CD4-positive, CD25-positive, alpha-beta regulatory T cell (primary cell): ENCODE measurements around the gene HAPLN3. TPM values are rescaled to one million over a fixed set of nuclear protein-coding genes. Genes with fewer than 3 reads are reported as not detected.

ENCODE experiments used
- ATAC-seq, 2 donors: fragments of 150-1000 bp; cut with Tn5 transposase; one replicate each; pipeline ENCODE4 v1.10.0; 2021; ENCODE audit warnings: low read depth in 2 of 2, moderate number of reproducible peaks in 2 of 2, moderate library complexity in 1 of 2
- DNase-seq, 3 donors: peaks; one replicate each; pipeline versions ENCODE4 v3.0.0 to v3.0.0-alpha.2; 2012 to 2022; ENCODE audit warnings: mixed read lengths in 1 of 3
- H3K27ac ChIP-seq: one replicate; pipeline ENCODE4 v1.7.0; 2013; ENCODE audit warnings: mild to moderate bottlenecking, low read length; ENCODE audit not compliant: insufficient read depth, poor library complexity, severe bottlenecking
- H3K27me3 ChIP-seq: one replicate; pipeline ENCODE4 v1.7.0; 2013; ENCODE audit warnings: low read length; ENCODE audit not compliant: control insufficient read depth, insufficient read depth
- H3K36me3 ChIP-seq: one replicate; pipeline ENCODE4 v1.7.0; 2013; ENCODE audit warnings: mild to moderate bottlenecking, low read length, moderate library complexity; ENCODE audit not compliant: control insufficient read depth, insufficient read depth
- H3K4me1 ChIP-seq: 2 replicates; pipeline ENCODE4 v1.7.0; 2013; ENCODE audit warnings: mild to moderate bottlenecking, low read length; ENCODE audit not compliant: insufficient read depth, control insufficient read depth, poor library complexity, severe bottlenecking
- H3K4me3 ChIP-seq: one replicate; pipeline ENCODE4 v1.7.0; 2013; ENCODE audit warnings: low read depth, mild to moderate bottlenecking, low read length, moderate library complexity
- H3K9me3 ChIP-seq, 2 experiments: 1 replicate in 1 of 2; 2 replicates in 1 of 2; pipeline ENCODE4 v1.7.0; 2013; ENCODE audit warnings: low read length in 2 of 2, mild to moderate bottlenecking in 1 of 2, moderate library complexity in 1 of 2; ENCODE audit not compliant: control insufficient read depth in 2 of 2
- H3K27ac Mint-ChIP-seq, 3 donors: one replicate each; pipeline ENCODE4 v1.8.0; 2020 to 2022; ENCODE audit warnings: mild to moderate bottlenecking in 3 of 3, mixed read lengths in 3 of 3, moderate library complexity in 2 of 3
- H3K27me3 Mint-ChIP-seq: one replicate; pipeline ENCODE4 v1.8.0; 2022; ENCODE audit warnings: mild to moderate bottlenecking, mixed read lengths
- H3K36me3 Mint-ChIP-seq: one replicate; pipeline ENCODE4 v1.8.0; 2020; ENCODE audit warnings: mixed read lengths
- H3K4me1 Mint-ChIP-seq, 4 donors: one replicate each; pipeline ENCODE4 v1.8.0; 2020 to 2022; ENCODE audit warnings: mixed read lengths in 4 of 4, mild to moderate bottlenecking in 1 of 4
- H3K4me3 Mint-ChIP-seq, 4 donors: one replicate each; pipeline ENCODE4 v1.8.0; 2020 to 2022; ENCODE audit warnings: mild to moderate bottlenecking in 4 of 4, mixed read lengths in 4 of 4, moderate library complexity in 3 of 4
- H3K9me3 Mint-ChIP-seq, 7 donors: one replicate each; pipeline ENCODE4 v1.8.0; 2020 to 2022; ENCODE audit warnings: mixed read lengths in 7 of 7, mild to moderate bottlenecking in 3 of 7, moderate library complexity in 2 of 7
- polyA plus RNA-seq, 4 donors: library from polyadenylated mRNA; unstranded; fragments of 300-500 nt; fragmentation: Illumina TruSeq; gene quantifications; one replicate each; pipeline ENCODE4 v1.2.3, GENCODE V29; 2021
- total RNA-seq: library from RNA; stranded (reverse); gene quantifications from one replicate; pipeline ENCODE4 v1.2.3, GENCODE V29; 2022

The HAPLN3 gene
- total and polyA plus RNA-seq, 5 donors from 2014 or later: 76.8 to 251 (median 95.5) TPM

GRCh38 chr15:88888719-88889118 lies 6.6 kb downstream of the HAPLN3 start:
- Mint-ChIP-seq H3K27me3 (no peaks in the 10 kb centered on the region), H3K4me3 (peak overlapping the region in 1 of 4 donors; percentile 22), H3K4me1 (peaks cover 0 to 60% (median 17%) of the 10 kb centered on the region in 4 donors), H3K9me3 (no peaks in the 10 kb centered on the region), H3K36me3 (peaks cover 23% of the 10 kb centered on the region), H3K27ac (no peak overlapping the region)
- Histone ChIP-seq H3K27me3 (no peaks in the 10 kb centered on the region), H3K36me3 (peaks cover 53% of the 10 kb centered on the region), H3K27ac (no peak overlapping the region), H3K4me1 (peaks cover 16% of the 10 kb centered on the region), H3K4me3 (no peak overlapping the region), H3K9me3 (no peaks in the 10 kb centered on the region)
- no peak for ATAC-seq
- DNase-seq: no peak

GRCh38 chr15:88887068-88887580 lies 8.2 kb downstream of the HAPLN3 start:
- peak overlapping the region in 1 of 3 donors; percentile 51 for H3K27ac Mint-ChIP-seq
- H3K27me3 ChIP-seq: no peaks in the 10 kb centered on the region
- peaks cover 10% of the 10 kb centered on the region for H3K4me1 ChIP-seq
- H3K27me3 Mint-ChIP-seq: no peaks in the 10 kb centered on the region
- H3K9me3 ChIP-seq: no peaks in the 10 kb centered on the region
- H3K4me3 ChIP-seq: no peak overlapping the region
- peaks cover 0 to 57% (median 22%) of the 10 kb centered on the region in 4 donors for H3K4me1 Mint-ChIP-seq
- H3K27ac ChIP-seq: no peak overlapping the region
- no peaks in the 10 kb centered on the region for H3K9me3 Mint-ChIP-seq
- H3K36me3 Mint-ChIP-seq: peaks cover 36% of the 10 kb centered on the region
- peaks cover 62% of the 10 kb centered on the region for H3K36me3 ChIP-seq
- H3K4me3 Mint-ChIP-seq: peak overlapping the region in 1 of 4 donors; percentile 58
- no peak for ATAC-seq
- DNase-seq: no peak

GRCh38 chr15:88882785-88883184 lies 12.6 kb downstream of the HAPLN3 start:
- Histone ChIP-seq H3K9me3 (no peaks in the 10 kb centered on the region), H3K4me3 (no peak overlapping the region), H3K36me3 (peaks cover 85% of the 10 kb centered on the region), H3K27ac (no peak overlapping the region), H3K4me1 (no peaks in the 10 kb centered on the region), H3K27me3 (no peaks in the 10 kb centered on the region)
- Mint-ChIP-seq H3K27me3 (no peaks in the 10 kb centered on the region), H3K4me1 (peaks cover 0 to 37% (median 16%) of the 10 kb centered on the region in 4 donors), H3K27ac (no peak overlapping the region), H3K9me3 (no peaks in the 10 kb centered on the region), H3K36me3 (peaks cover 56% of the 10 kb centered on the region), H3K4me3 (no peak overlapping the region)
- DNase-seq: no peak
- no peak for ATAC-seq

GRCh38 chr15:88881775-88882174 lies 13.6 kb downstream of the HAPLN3 start:
- Histone ChIP-seq H3K4me1 (no peaks in the 10 kb centered on the region), H3K36me3 (peaks cover 88% of the 10 kb centered on the region), H3K27me3 (no peaks in the 10 kb centered on the region), H3K4me3 (no peak overlapping the region), H3K27ac (no peak overlapping the region), H3K9me3 (no peaks in the 10 kb centered on the region)
- Mint-ChIP-seq H3K4me1 (peaks cover 0 to 37% (median 16%) of the 10 kb centered on the region in 4 donors), H3K27ac (peak overlapping the region in 1 of 3 donors; percentile 26), H3K9me3 (no peaks in the 10 kb centered on the region), H3K27me3 (no peaks in the 10 kb centered on the region), H3K4me3 (no peak overlapping the region), H3K36me3 (peaks cover 53% of the 10 kb centered on the region)
- no peak for ATAC-seq
- DNase-seq: no peak

- peaks cover 59% of the 10 kb centered on the region for H3K36me3 Mint-ChIP-seq
- ATAC-seq: no peak
These were observed 14.2 kb downstream of the HAPLN3 start for GRCh38 chr15:88880944-88881740.

GRCh38 chr15:88878720-88879184 lies 16.6 kb downstream of the HAPLN3 start:
- Mint-ChIP-seq H3K4me3 (no peak overlapping the region), H3K9me3 (no peaks in the 10 kb centered on the region), H3K36me3 (peaks cover 60% of the 10 kb centered on the region), H3K4me1 (peaks cover 0 to 26% (median 11%) of the 10 kb centered on the region in 4 donors), H3K27me3 (no peaks in the 10 kb centered on the region), H3K27ac (no peak overlapping the region)
- ATAC-seq: peak; percentile 50 to 63
- peaks cover 80% of the 10 kb centered on the region for H3K36me3 ChIP-seq
- no peaks in the 10 kb centered on the region for H3K4me1 ChIP-seq
- H3K27me3 ChIP-seq: no peaks in the 10 kb centered on the region
- H3K4me3 ChIP-seq: no peak overlapping the region
- no peak overlapping the region for H3K27ac ChIP-seq
- peak in 2 of 3 donors; percentile 27 to 56 for DNase-seq
- no peaks in the 10 kb centered on the region for H3K9me3 ChIP-seq

More at GRCh38 chr15:88880944-88881740, 14.2 kb downstream of the HAPLN3 start:
- Histone ChIP-seq H3K9me3 (no peaks in the 10 kb centered on the region), H3K4me3 (no peak overlapping the region), H3K27ac (no peak overlapping the region), H3K4me1 (no peaks in the 10 kb centered on the region), H3K36me3 (peaks cover 92% of the 10 kb centered on the region), H3K27me3 (no peaks in the 10 kb centered on the region)
- DNase-seq: no peak
- H3K4me1 Mint-ChIP-seq: peaks cover 0 to 35% (median 16%) of the 10 kb centered on the region in 4 donors
- no peaks in the 10 kb centered on the region for H3K27me3 Mint-ChIP-seq
- H3K27ac Mint-ChIP-seq: no peak overlapping the region
- H3K4me3 Mint-ChIP-seq: peak overlapping the region in 1 of 4 donors; percentile 51
- H3K9me3 Mint-ChIP-seq: no peaks in the 10 kb centered on the region

GRCh38 chr15:88877906-88878305 lies 17.4 kb downstream of the HAPLN3 start:
- peaks cover 71% of the 10 kb centered on the region for H3K36me3 ChIP-seq
- no peaks in the 10 kb centered on the region for H3K27me3 ChIP-seq
- H3K27me3 Mint-ChIP-seq: no peaks in the 10 kb centered on the region
- no peak overlapping the region for H3K27ac ChIP-seq
- H3K4me3 ChIP-seq: no peak overlapping the region
- no peak overlapping the region for H3K4me3 Mint-ChIP-seq
- peaks cover 53% of the 10 kb centered on the region for H3K36me3 Mint-ChIP-seq
- no peaks in the 10 kb centered on the region for H3K9me3 ChIP-seq
- no peaks in the 10 kb centered on the region for H3K9me3 Mint-ChIP-seq
- H3K4me1 Mint-ChIP-seq: peaks cover 0 to 19% (median 10%) of the 10 kb centered on the region in 4 donors
- H3K4me1 ChIP-seq: no peaks in the 10 kb centered on the region
- ATAC-seq (no peak), DNase-seq (no peak)
- peak overlapping the region in 1 of 3 donors; percentile 20 for H3K27ac Mint-ChIP-seq
